Fibroblast of skin of right biceps (primary cell): ENCODE results near the gene MAP3K19.
"Not testable (repeated sequence)": the region's sequence is repeated elsewhere in the genome, so short reads cannot be mapped to it uniquely, and the experiment has no call there.

Experiments used
- DNase-seq: peaks from one replicate; pipeline ENCODE4 v3.0.0-alpha.2; 2013

The MAP3K19 gene

GRCh38 chr2:134977104-134977503 lies 70.1 kb downstream of the MAP3K19 start:
- not testable (repeated sequence) for DNase-seq

GRCh38 chr2:134976074-134976702 lies 71.1 kb downstream of the MAP3K19 start:
- no peak for DNase-seq

- no peak for DNase-seq
These were observed 71.8 kb downstream of the MAP3K19 start for GRCh38 chr2:134975281-134976009.

GRCh38 chr2:134973241-134974138 lies 73.8 kb downstream of the MAP3K19 start:
- no peak for DNase-seq

GRCh38 chr2:134967166-134967565 lies 80.1 kb downstream of the MAP3K19 start:
- DNase-seq, result not testable (repeated sequence)

GRCh38 chr2:134957477-134957876 lies 89.8 kb downstream of the MAP3K19 start:
- no peak for DNase-seq

GRCh38 chr2:134955744-134956143 lies 91.5 kb downstream of the MAP3K19 start:
- no peak for DNase-seq

- no peak for DNase-seq
These were observed 93.2 kb downstream of the MAP3K19 start for GRCh38 chr2:134954065-134954464.

GRCh38 chr2:134952608-134953007 lies 94.6 kb downstream of the MAP3K19 start:
- DNase-seq, result peak; percentile 3

- DNase-seq, result no peak
These were observed 96.4 kb downstream of the MAP3K19 start for GRCh38 chr2:134950886-134951285.

GRCh38 chr2:134949981-134950708 lies 97.1 kb downstream of the MAP3K19 start:
- no peak for DNase-seq

GRCh38 chr2:134946073-134946472 lies 101.2 kb downstream of the MAP3K19 start:
- no peak for DNase-seq

GRCh38 chr2:134944975-134945374 lies 102.3 kb downstream of the MAP3K19 start:
- DNase-seq, result no peak

GRCh38 chr2:134943540-134943939 lies 103.7 kb downstream of the MAP3K19 start:
- DNase-seq, result no peak

GRCh38 chr2:134936691-134937090 lies 110.6 kb downstream of the MAP3K19 start:
- no peak for DNase-seq

- no peak for DNase-seq
These were observed 112.6 kb downstream of the MAP3K19 start for GRCh38 chr2:134934641-134935040.

- no peak for DNase-seq
These were observed 113.1 kb downstream of the MAP3K19 start for GRCh38 chr2:134934150-134934549.

- no peak for DNase-seq
These were observed 113.5 kb downstream of the MAP3K19 start for GRCh38 chr2:134933732-134934131.

GRCh38 chr2:134932864-134933526 lies 114.3 kb downstream of the MAP3K19 start:
- no peak for DNase-seq

GRCh38 chr2:134927195-134927594 lies 120.1 kb downstream of the MAP3K19 start:
- DNase-seq, result peak; percentile 48

- peak; percentile 3 for DNase-seq
These were observed 120.9 kb downstream of the MAP3K19 start for GRCh38 chr2:134926231-134926931.

GRCh38 chr2:134924912-134925311 lies 122.3 kb downstream of the MAP3K19 start:
- DNase-seq, result no peak
